Ovary (tissue), 3 donors: Measurements from ENCODE around the gene PROP1.

Experiments used
- EP300 ChIP-seq: sonication (generic); formaldehyde crosslinking; IDR thresholded peaks from one replicate; pipeline ENCODE4 v1.6.1; 2017; ENCODE audit warnings: antibody characterized with exemption
- POLR2A ChIP-seq: fragments of 450-650 bp; IDR thresholded peaks from one replicate; pipeline ENCODE4 v1.6.1; 2017; ENCODE audit warnings: antibody characterized with exemption, mild to moderate bottlenecking, moderate library complexity
- TF ChIP-seq, protein P1 (sequence below), 3 donors: fragments of 450-650 bp in 2 of 3; fragments of 200-600 bp in 1 of 3; IDR thresholded peaks; one replicate each; pipeline versions ENCODE4 v1.5.1 to v1.8.0; 2016 to 2022; ENCODE audit warnings: antibody characterized with exemption in 3 of 3, mild to moderate bottlenecking in 1 of 3
- donor health status: DM: no; HTN: no; CAD: no.

- TF ChIP-seq, protein P1, sequence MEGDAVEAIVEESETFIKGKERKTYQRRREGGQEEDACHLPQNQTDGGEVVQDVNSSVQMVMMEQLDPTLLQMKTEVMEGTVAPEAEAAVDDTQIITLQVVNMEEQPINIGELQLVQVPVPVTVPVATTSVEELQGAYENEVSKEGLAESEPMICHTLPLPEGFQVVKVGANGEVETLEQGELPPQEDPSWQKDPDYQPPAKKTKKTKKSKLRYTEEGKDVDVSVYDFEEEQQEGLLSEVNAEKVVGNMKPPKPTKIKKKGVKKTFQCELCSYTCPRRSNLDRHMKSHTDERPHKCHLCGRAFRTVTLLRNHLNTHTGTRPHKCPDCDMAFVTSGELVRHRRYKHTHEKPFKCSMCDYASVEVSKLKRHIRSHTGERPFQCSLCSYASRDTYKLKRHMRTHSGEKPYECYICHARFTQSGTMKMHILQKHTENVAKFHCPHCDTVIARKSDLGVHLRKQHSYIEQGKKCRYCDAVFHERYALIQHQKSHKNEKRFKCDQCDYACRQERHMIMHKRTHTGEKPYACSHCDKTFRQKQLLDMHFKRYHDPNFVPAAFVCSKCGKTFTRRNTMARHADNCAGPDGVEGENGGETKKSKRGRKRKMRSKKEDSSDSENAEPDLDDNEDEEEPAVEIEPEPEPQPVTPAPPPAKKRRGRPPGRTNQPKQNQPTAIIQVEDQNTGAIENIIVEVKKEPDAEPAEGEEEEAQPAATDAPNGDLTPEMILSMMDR (IDR thresholded peaks at IDR 0.05): no peak
- TF ChIP-seq POLR2A: no peak
- no peak for TF ChIP-seq EP300
Observed at GRCh38 chr5:177966009-177966838, 29.8 kb downstream of the PROP1 start.
